HUES48 (cell line): ENCODE measurements around the gene CRADD.
A peak's percentile ranks its signal among the peaks of the same experiment; 100 is the strongest.

Experiments used
- H3K27ac ChIP-seq: one replicate; pipeline ENCODE4 v1.7.0; 2013; ENCODE audit warnings: low read depth, low read length, inconsistent platforms
- H3K27me3 ChIP-seq: 2 replicates; pipeline ENCODE4 v1.6.1; 2013; ENCODE audit warnings: mild to moderate bottlenecking, low read length; ENCODE audit not compliant: control insufficient read depth, insufficient read depth
- H3K36me3 ChIP-seq: 2 replicates; pipeline ENCODE4 v1.6.1; 2013; ENCODE audit warnings: low read length; ENCODE audit not compliant: control insufficient read depth, insufficient read depth
- H3K4me1 ChIP-seq: 2 replicates; pipeline ENCODE4 v1.6.1; 2013; ENCODE audit warnings: mild to moderate bottlenecking, low read length; ENCODE audit not compliant: control insufficient read depth, insufficient read depth
- H3K4me3 ChIP-seq: 2 replicates; pipeline ENCODE4 v1.5.1; 2013; ENCODE audit warnings: mild to moderate bottlenecking, low read depth, low read length
- H3K9ac ChIP-seq: 2 replicates; pipeline ENCODE4 v1.6.1; 2013; ENCODE audit warnings: mild to moderate bottlenecking, low read depth, low read length, moderate library complexity
- H3K9me3 ChIP-seq: 2 replicates; pipeline ENCODE4 v1.6.1; 2013; ENCODE audit warnings: low read length; ENCODE audit not compliant: control insufficient read depth, insufficient read depth

CRADD gene

GRCh38 chr12:93813186-93813585, 136.0 kb downstream of the CRADD start:
- Histone ChIP-seq H3K27me3 (no peaks in the 10 kb centered on the region), H3K9ac (no peak overlapping the region), H3K27ac (no peak overlapping the region)

GRCh38 chr12:93813972-93814821, 137.0 kb downstream of the CRADD start:
- no peaks in the 10 kb centered on the region for H3K36me3 ChIP-seq
- H3K9ac ChIP-seq = no peak overlapping the region
- peak overlapping the region; percentile 14 for H3K27ac ChIP-seq
- peaks cover 6% of the 10 kb centered on the region; the same call in 1 of the 2 replicates for H3K4me1 ChIP-seq
- H3K4me3 ChIP-seq = no peak overlapping the region
- H3K9me3 ChIP-seq = no peaks in the 10 kb centered on the region
- H3K27me3 ChIP-seq = no peaks in the 10 kb centered on the region

More at GRCh38 chr12:93813186-93813585, 136.0 kb downstream of the CRADD start:
- no peaks in the 10 kb centered on the region for H3K9me3 ChIP-seq
- no peaks in the 10 kb centered on the region for H3K36me3 ChIP-seq
- H3K4me1 ChIP-seq = peaks cover 4% of the 10 kb centered on the region; the same call in 1 of the 2 replicates
- H3K4me3 ChIP-seq = no peak overlapping the region

GRCh38 chr12:93818488-93819049, 141.4 kb downstream of the CRADD start:
- Histone ChIP-seq H3K9ac (no peak overlapping the region), H3K9me3 (no peaks in the 10 kb centered on the region), H3K4me1 (peaks cover 10% of the 10 kb centered on the region), H3K27me3 (no peaks in the 10 kb centered on the region), H3K27ac (no peak overlapping the region), H3K4me3 (no peak overlapping the region), H3K36me3 (no peaks in the 10 kb centered on the region)

GRCh38 chr12:93819050-93819491, 141.9 kb downstream of the CRADD start:
- no peak overlapping the region for H3K4me3 ChIP-seq
- no peaks in the 10 kb centered on the region for H3K36me3 ChIP-seq

GRCh38 chr12:93823616-93824391, 146.6 kb downstream of the CRADD start:
- Histone ChIP-seq H3K36me3 (no peaks in the 10 kb centered on the region), H3K9ac (no peak overlapping the region), H3K27ac (peak overlapping the region; percentile 58), H3K4me1 (peaks cover 31% of the 10 kb centered on the region), H3K27me3 (no peaks in the 10 kb centered on the region), H3K9me3 (no peaks in the 10 kb centered on the region), H3K4me3 (peak overlapping the region; percentile 20)

More at GRCh38 chr12:93819050-93819491, 141.9 kb downstream of the CRADD start:
- Histone ChIP-seq H3K4me1 (peaks cover 15% of the 10 kb centered on the region), H3K9ac (no peak overlapping the region), H3K27me3 (no peaks in the 10 kb centered on the region), H3K9me3 (no peaks in the 10 kb centered on the region), H3K27ac (no peak overlapping the region)

- peak overlapping the region; percentile 58 for H3K27ac ChIP-seq
- no peaks in the 10 kb centered on the region for H3K36me3 ChIP-seq
- peak overlapping the region; percentile 20; the same call in 1 of the 2 replicates for H3K4me3 ChIP-seq
- H3K9me3 ChIP-seq = no peaks in the 10 kb centered on the region
- H3K4me1 ChIP-seq = peaks cover 26% of the 10 kb centered on the region
- H3K27me3 ChIP-seq = no peaks in the 10 kb centered on the region
- H3K9ac ChIP-seq = no peak overlapping the region
Observed at GRCh38 chr12:93824514-93825500, 147.6 kb downstream of the CRADD start.

GRCh38 chr12:93825501-93825888, 148.3 kb downstream of the CRADD start:
- no peak overlapping the region for H3K27ac ChIP-seq
- peaks cover 26% of the 10 kb centered on the region for H3K4me1 ChIP-seq
- no peaks in the 10 kb centered on the region for H3K9me3 ChIP-seq
- no peaks in the 10 kb centered on the region for H3K36me3 ChIP-seq
- H3K27me3 ChIP-seq = no peaks in the 10 kb centered on the region
- H3K9ac ChIP-seq = no peak overlapping the region
- H3K4me3 ChIP-seq = no peak overlapping the region

- Histone ChIP-seq H3K4me3 (no peak overlapping the region), H3K9me3 (no peaks in the 10 kb centered on the region), H3K4me1 (peaks cover 26% of the 10 kb centered on the region), H3K27ac (no peak overlapping the region), H3K27me3 (no peaks in the 10 kb centered on the region), H3K36me3 (no peaks in the 10 kb centered on the region), H3K9ac (no peak overlapping the region)
Observed at GRCh38 chr12:93825931-93826555, 148.9 kb downstream of the CRADD start.

GRCh38 chr12:93827179-93827578, 150.0 kb downstream of the CRADD start:
- Histone ChIP-seq H3K4me3 (no peak overlapping the region), H3K27ac (no peak overlapping the region), H3K4me1 (peaks cover 26% of the 10 kb centered on the region), H3K27me3 (no peaks in the 10 kb centered on the region), H3K9ac (no peak overlapping the region), H3K36me3 (no peaks in the 10 kb centered on the region), H3K9me3 (no peaks in the 10 kb centered on the region)

- Histone ChIP-seq H3K27ac (no peak overlapping the region), H3K36me3 (no peaks in the 10 kb centered on the region), H3K27me3 (no peaks in the 10 kb centered on the region)
Observed at GRCh38 chr12:93827669-93828068, 150.5 kb downstream of the CRADD start.

More at GRCh38 chr12:93827669-93828068, 150.5 kb downstream of the CRADD start:
- Histone ChIP-seq H3K9ac (no peak overlapping the region), H3K4me3 (no peak overlapping the region), H3K9me3 (no peaks in the 10 kb centered on the region), H3K4me1 (peaks cover 26% of the 10 kb centered on the region)
